Activated CD4-positive, CD25-positive, alpha-beta regulatory T cell treated with anti-CD3 and anti-CD28 coated beads, Interleukin-2, amount 50 U/mL, for 24 hours (primary cell): ENCODE measurements around the gene KYNU.
A peak's percentile ranks its signal among the peaks of the same experiment; 100 is the strongest.

ENCODE experiments used
- ATAC-seq, 2 donors: fragments of 150-1000 bp; cut with Tn5 transposase; one replicate each; pipeline ENCODE4 v1.10.0; 2021; ENCODE audit warnings: mild to moderate bottlenecking in 1 of 2, moderate library complexity in 1 of 2

KYNU gene

GRCh38 chr2:142973160-142973821 is 95.8 kb downstream of the KYNU start:
- ATAC-seq: no peak

- ATAC-seq: no peak
These were observed 96.4 kb downstream of the KYNU start for GRCh38 chr2:142973822-142974207.

- ATAC-seq: no peak
These were observed 97.0 kb downstream of the KYNU start for GRCh38 chr2:142974288-142975024.

- ATAC-seq: no peak
These were observed 97.8 kb downstream of the KYNU start for GRCh38 chr2:142975239-142975638.

- peak; percentile 32 to 36 for ATAC-seq
These were observed 103.0 kb downstream of the KYNU start for GRCh38 chr2:142980246-142981068.

GRCh38 chr2:142981069-142981378 is 103.6 kb downstream of the KYNU start:
- no peak for ATAC-seq

- no peak for ATAC-seq
These were observed 104.3 kb downstream of the KYNU start for GRCh38 chr2:142981756-142982155.

- no peak for ATAC-seq
These were observed 105.7 kb downstream of the KYNU start for GRCh38 chr2:142983174-142983573.

- ATAC-seq: no peak
These were observed 107.2 kb downstream of the KYNU start for GRCh38 chr2:142984657-142985056.

GRCh38 chr2:142987044-142987443 is 109.6 kb downstream of the KYNU start:
- ATAC-seq: no peak

- no peak for ATAC-seq
These were observed 112.1 kb downstream of the KYNU start for GRCh38 chr2:142989273-142990204.

GRCh38 chr2:142991295-142991694 is 113.8 kb downstream of the KYNU start:
- ATAC-seq: no peak

- ATAC-seq: no peak
These were observed 115.4 kb downstream of the KYNU start for GRCh38 chr2:142992840-142993239.

GRCh38 chr2:142993771-142994170 is 116.3 kb downstream of the KYNU start:
- no peak for ATAC-seq

- no peak for ATAC-seq
These were observed 117.2 kb downstream of the KYNU start for GRCh38 chr2:142994665-142995064.

- no peak for ATAC-seq
These were observed 119.8 kb downstream of the KYNU start for GRCh38 chr2:142997231-142997630.

- ATAC-seq: no peak
These were observed 123.1 kb downstream of the KYNU start for GRCh38 chr2:143000599-143000998.

GRCh38 chr2:143001501-143001900 is 124.0 kb downstream of the KYNU start:
- ATAC-seq: no peak

GRCh38 chr2:143015656-143016055 is 138.2 kb downstream of the KYNU start:
- no peak for ATAC-seq

GRCh38 chr2:143026411-143027054 is 149.1 kb downstream of the KYNU start:
- ATAC-seq: no peak

GRCh38 chr2:143029141-143029540 is 151.7 kb downstream of the KYNU start:
- ATAC-seq: no peak

- ATAC-seq: no peak
These were observed 152.7 kb downstream of the KYNU start for GRCh38 chr2:143030127-143030526.
